NCI-H1436 treated with DMSO at 0.1 percent for 48 hours (cell line): ENCODE results near the gene TSPAN9.

Experiments
- DNase-seq: peaks from one replicate; lab custom pipeline; 2025; lab: John Stamatoyannopoulos, UW

Gene TSPAN9

GRCh38 chr12:3078086-3078820, 1.1 kb downstream of the TSPAN9 start:
- DNase-seq = no peak

GRCh38 chr12:3081091-3081490, 3.9 kb downstream of the TSPAN9 start:
- no peak for DNase-seq

GRCh38 chr12:3081886-3082285, 4.7 kb downstream of the TSPAN9 start:
- DNase-seq = no peak

- DNase-seq = no peak
Observed at GRCh38 chr12:3083241-3083920, 6.2 kb downstream of the TSPAN9 start.

GRCh38 chr12:3083921-3084347, 6.8 kb downstream of the TSPAN9 start:
- no peak for DNase-seq

GRCh38 chr12:3084742-3085141, 7.6 kb downstream of the TSPAN9 start:
- no peak for DNase-seq

- DNase-seq = no peak
Observed at GRCh38 chr12:3085341-3086139, 8.4 kb downstream of the TSPAN9 start.

GRCh38 chr12:3086211-3086610, 9.0 kb downstream of the TSPAN9 start:
- DNase-seq = no peak

- DNase-seq = no peak
Observed at GRCh38 chr12:3086729-3087323, 9.6 kb downstream of the TSPAN9 start.

GRCh38 chr12:3087758-3088650, 10.8 kb downstream of the TSPAN9 start:
- no peak for DNase-seq

- DNase-seq = no peak
Observed at GRCh38 chr12:3089588-3089987, 12.4 kb downstream of the TSPAN9 start.

GRCh38 chr12:3090240-3091037, 13.3 kb downstream of the TSPAN9 start:
- DNase-seq = no peak

- DNase-seq = no peak
Observed at GRCh38 chr12:3091038-3091319, 13.8 kb downstream of the TSPAN9 start.

GRCh38 chr12:3091382-3092241, 14.4 kb downstream of the TSPAN9 start:
- DNase-seq = no peak

- no peak for DNase-seq
Observed at GRCh38 chr12:3092764-3093163, 15.6 kb downstream of the TSPAN9 start.

GRCh38 chr12:3097186-3097804, 20.1 kb downstream of the TSPAN9 start:
- DNase-seq = no peak

GRCh38 chr12:3097836-3098235, 20.7 kb downstream of the TSPAN9 start:
- DNase-seq = no peak

GRCh38 chr12:3098436-3098835, 21.3 kb downstream of the TSPAN9 start:
- no peak for DNase-seq

- DNase-seq = no peak
Observed at GRCh38 chr12:3099146-3099545, 22.0 kb downstream of the TSPAN9 start.
